CD4-positive, alpha-beta T cell (primary cell): ENCODE data around the gene AMZ1. TPM values are rescaled to one million over a fixed set of nuclear protein-coding genes. Genes with fewer than 3 reads are reported as not detected.

Source experiments
- ATAC-seq: fragments of 200-7000 bp; cut with Tn5 transposase; one replicate; pipeline ENCODE4 v1.10.0; 2022; ENCODE audit warnings: mild to moderate bottlenecking; ENCODE audit not compliant: poor library complexity
- CTCF ChIA-PET: fragments of 350-600 bp; sonication (Branson Sonifier 250); formaldehyde crosslinking; loops from one replicate; lab custom pipeline; 2021; ENCODE audit warnings: antibody characterized with exemption, inconsistent platforms; lab: Charles Lee
- POLR2A ChIA-PET: fragments of 350-600 bp; sonication (Branson Sonifier 250); formaldehyde crosslinking; loops from one replicate; lab custom pipeline; 2021; ENCODE audit warnings: antibody characterized with exemption, inconsistent platforms; lab: Charles Lee
- DNase-seq, 14 experiments: peaks; one replicate each; pipeline ENCODE4 v3.0.0-alpha.2; 2013 to 2020; ENCODE audit warnings: mixed read lengths in 2 of 14
- H3K27ac ChIP-seq, 2 donors: one replicate each; pipeline versions ENCODE4 v1.5.1 to v1.7.0; 2013; ENCODE audit warnings: low read length in 2 of 2, low read depth in 1 of 2, mild to moderate bottlenecking in 1 of 2
- H3K27me3 ChIP-seq, 2 experiments: 1 replicate in 1 of 2; 2 replicates in 1 of 2; pipeline versions ENCODE4 v1.6.1 to v1.7.0; 2013; ENCODE audit warnings: low read length in 2 of 2, control low read depth in 1 of 2, mild to moderate bottlenecking in 1 of 2, moderate library complexity in 1 of 2; ENCODE audit not compliant: insufficient read depth in 2 of 2, control insufficient read depth in 1 of 2
- H3K36me3 ChIP-seq: one replicate; pipeline ENCODE4 v1.6.1; 2013; ENCODE audit warnings: low read length, control low read depth; ENCODE audit not compliant: insufficient read depth
- H3K4me1 ChIP-seq: one replicate; pipeline ENCODE4 v1.6.1; 2013; ENCODE audit warnings: low read length, control low read depth; ENCODE audit not compliant: insufficient read depth
- H3K4me3 ChIP-seq: one replicate; pipeline ENCODE4 v1.5.1; 2013; ENCODE audit warnings: mild to moderate bottlenecking, low read length, moderate library complexity
- H3K9me3 ChIP-seq, 2 experiments: 1 replicate in 1 of 2; 2 replicates in 1 of 2; pipeline versions ENCODE4 v1.6.1 to v1.7.0; 2013; ENCODE audit warnings: low read length in 2 of 2, mild to moderate bottlenecking in 2 of 2, control low read depth in 1 of 2, moderate library complexity in 1 of 2; ENCODE audit not compliant: control insufficient read depth in 1 of 2, insufficient read depth in 1 of 2
- H3K27ac Mint-ChIP-seq: one replicate; pipeline ENCODE4 v1.8.0; 2020; ENCODE audit warnings: mixed read lengths
- H3K27me3 Mint-ChIP-seq: one replicate; pipeline ENCODE4 v1.8.0; 2021; ENCODE audit warnings: mixed read lengths
- H3K36me3 Mint-ChIP-seq: one replicate; pipeline ENCODE4 v1.8.0; 2021; ENCODE audit warnings: low read depth, mixed read lengths
- H3K4me1 Mint-ChIP-seq: one replicate; pipeline ENCODE4 v1.8.0; 2021; ENCODE audit warnings: low read depth, mixed read lengths
- H3K4me3 Mint-ChIP-seq: one replicate; pipeline ENCODE4 v1.8.0; 2020; ENCODE audit warnings: mild to moderate bottlenecking, mixed read lengths
- H3K9me3 Mint-ChIP-seq: one replicate; pipeline ENCODE4 v1.8.0; 2020; ENCODE audit warnings: mixed read lengths
- intact Hi-C, 2 experiments: fragments of 100-400 bp; cut with DNase I in 1 of 2; cut with micrococcal nuclease in 1 of 2; formaldehyde crosslinking; loops; one replicate each; pipeline versions ENCODE4 v1.15.1 to v1.9.0; 2023 to 2025; cut with DNase I, micrococcal nuclease
- polyA plus RNA-seq, 2 donors: library from polyadenylated mRNA; unstranded; fragments of 120-200 nt; gene quantifications; one replicate each; pipeline ENCODE4 v1.2.1, GENCODE V29; 2013
- total RNA-seq, 174 experiments: library from RNA in 2 of 174; stranded (reverse) in 2 of 174; gene quantifications; one replicate each; pipeline ENCODE4 v1.2.3 and lab custom pipeline; 2021 to 2026
- TF ChIP-seq, protein P1 (sequence below): fragments of 200-600 bp; IDR thresholded peaks from one replicate; pipeline ENCODE4 v1.8.0; 2022; ENCODE audit warnings: antibody characterized with exemption, mild to moderate bottlenecking

AMZ1 gene, protein sequence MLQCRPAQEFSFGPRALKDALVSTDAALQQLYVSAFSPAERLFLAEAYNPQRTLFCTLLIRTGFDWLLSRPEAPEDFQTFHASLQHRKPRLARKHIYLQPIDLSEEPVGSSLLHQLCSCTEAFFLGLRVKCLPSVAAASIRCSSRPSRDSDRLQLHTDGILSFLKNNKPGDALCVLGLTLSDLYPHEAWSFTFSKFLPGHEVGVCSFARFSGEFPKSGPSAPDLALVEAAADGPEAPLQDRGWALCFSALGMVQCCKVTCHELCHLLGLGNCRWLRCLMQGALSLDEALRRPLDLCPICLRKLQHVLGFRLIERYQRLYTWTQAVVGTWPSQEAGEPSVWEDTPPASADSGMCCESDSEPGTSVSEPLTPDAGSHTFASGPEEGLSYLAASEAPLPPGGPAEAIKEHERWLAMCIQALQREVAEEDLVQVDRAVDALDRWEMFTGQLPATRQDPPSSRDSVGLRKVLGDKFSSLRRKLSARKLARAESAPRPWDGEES
- total RNA-seq (under 1 TPM; 0.25 to 0.36 TPM), total RNA-seq (lab: John Stamatoyannopoulos, UW) (0 to 5.9 (median 0.78) reads per million in 172 experiments)
- polyA plus RNA-seq (2013, experiment 1 of 2), result 0.20 TPM
- 0.27 TPM for polyA plus RNA-seq (2013, experiment 2 of 2)

DNA sequence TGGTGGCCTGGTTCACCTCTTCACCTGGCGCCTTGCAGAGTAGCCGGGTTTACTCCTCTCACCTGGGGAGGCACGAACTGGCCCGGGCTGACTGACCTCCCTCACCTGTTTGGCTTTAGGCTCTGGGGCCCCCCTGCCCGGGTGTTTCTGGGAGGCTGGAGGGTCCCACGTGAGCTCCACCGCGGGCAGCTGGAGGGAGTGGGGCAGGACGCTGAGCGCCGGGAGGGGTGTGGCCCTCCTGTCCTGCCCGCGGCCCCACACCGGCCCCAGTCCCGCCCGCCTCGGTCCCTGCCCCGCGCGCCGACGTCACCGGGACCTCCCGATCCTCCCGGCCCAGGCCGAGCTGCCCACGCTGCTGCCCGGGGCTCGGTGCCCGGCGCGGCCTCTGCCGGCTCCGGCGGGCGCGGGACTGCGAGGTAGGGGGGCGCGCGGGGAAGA is at the start of gene AMZ1:
Gene AMZ1 (plus strand): TSS at position 322 of the 438 bp plus-strand sequence. CDS start 12,250 bp downstream, outside the sequence.
- TF ChIP-seq, protein P1, sequence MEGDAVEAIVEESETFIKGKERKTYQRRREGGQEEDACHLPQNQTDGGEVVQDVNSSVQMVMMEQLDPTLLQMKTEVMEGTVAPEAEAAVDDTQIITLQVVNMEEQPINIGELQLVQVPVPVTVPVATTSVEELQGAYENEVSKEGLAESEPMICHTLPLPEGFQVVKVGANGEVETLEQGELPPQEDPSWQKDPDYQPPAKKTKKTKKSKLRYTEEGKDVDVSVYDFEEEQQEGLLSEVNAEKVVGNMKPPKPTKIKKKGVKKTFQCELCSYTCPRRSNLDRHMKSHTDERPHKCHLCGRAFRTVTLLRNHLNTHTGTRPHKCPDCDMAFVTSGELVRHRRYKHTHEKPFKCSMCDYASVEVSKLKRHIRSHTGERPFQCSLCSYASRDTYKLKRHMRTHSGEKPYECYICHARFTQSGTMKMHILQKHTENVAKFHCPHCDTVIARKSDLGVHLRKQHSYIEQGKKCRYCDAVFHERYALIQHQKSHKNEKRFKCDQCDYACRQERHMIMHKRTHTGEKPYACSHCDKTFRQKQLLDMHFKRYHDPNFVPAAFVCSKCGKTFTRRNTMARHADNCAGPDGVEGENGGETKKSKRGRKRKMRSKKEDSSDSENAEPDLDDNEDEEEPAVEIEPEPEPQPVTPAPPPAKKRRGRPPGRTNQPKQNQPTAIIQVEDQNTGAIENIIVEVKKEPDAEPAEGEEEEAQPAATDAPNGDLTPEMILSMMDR, result no peak
- H3K27me3 Mint-ChIP-seq, result peaks cover 42% of the 10 kb centered on the region
- H3K4me3 ChIP-seq, result no peak within 1 kb of the TSS
- H3K27me3 ChIP-seq, result peaks cover 24 to 25% of the 10 kb centered on the region in 2 experiments
- no peaks in the 10 kb centered on the region for H3K36me3 ChIP-seq
- no peak within 1 kb of the TSS for H3K27ac ChIP-seq
- H3K36me3 Mint-ChIP-seq, result no peaks in the 10 kb centered on the region
- no peaks in the 10 kb centered on the region for H3K9me3 Mint-ChIP-seq
- intact Hi-C loops, result no loop called here
- no peak within 1 kb of the TSS for H3K27ac Mint-ChIP-seq
- DNase-seq (no peak), ATAC-seq (no peak)
- no peak within 1 kb of the TSS for H3K4me3 Mint-ChIP-seq
- peaks cover 12% of the 10 kb centered on the region for H3K4me1 ChIP-seq
- CTCF ChIA-PET, result no interaction called here
- H3K4me1 Mint-ChIP-seq, result peaks cover 5% of the 10 kb centered on the region
- POLR2A ChIA-PET, result no interaction called here
- H3K9me3 ChIP-seq, result peaks cover 0 to 5% of the 10 kb centered on the region in 2 experiments

DNA sequence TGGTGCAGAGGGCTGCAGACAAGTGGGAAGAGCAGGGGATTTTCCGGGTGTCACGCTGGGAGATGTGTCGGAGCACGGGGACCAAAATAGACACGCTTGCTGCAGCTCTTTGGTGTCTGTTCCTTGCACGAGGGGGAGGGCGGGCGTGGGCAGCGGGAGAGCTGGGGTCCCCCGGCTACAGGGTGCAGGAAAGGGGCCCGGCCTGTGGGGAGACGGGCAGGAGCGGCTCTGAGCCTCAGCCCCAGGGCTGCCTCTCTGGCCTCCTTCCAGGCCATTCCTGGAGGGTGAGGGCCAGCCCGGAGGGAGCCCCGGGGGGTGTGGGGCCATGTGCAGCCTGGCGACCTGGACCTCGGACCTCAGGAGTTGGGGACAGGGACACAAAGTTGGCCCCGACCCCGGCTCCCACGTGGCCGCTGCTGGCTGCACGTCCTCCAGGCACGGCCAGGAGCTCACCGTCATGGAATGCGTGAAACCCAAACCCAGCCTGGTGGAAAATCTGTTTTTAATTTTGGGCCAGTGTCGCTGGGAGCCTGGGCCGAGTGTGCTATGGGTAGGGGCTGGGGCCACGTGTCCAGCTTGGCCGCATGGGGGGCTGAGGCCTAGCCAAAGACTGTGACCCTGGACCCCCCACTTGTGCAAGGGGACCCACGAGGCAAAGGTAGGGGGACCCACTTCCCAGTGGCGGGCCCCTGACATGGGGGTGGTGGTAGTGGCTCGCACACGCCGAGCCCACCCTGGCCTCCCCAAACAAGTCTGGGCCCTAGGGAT is 49.6 kb upstream of the AMZ1 start:
- Mint-ChIP-seq H3K4me1 (peaks cover 9% of the 10 kb centered on the region), H3K27ac (no peak overlapping the region), H3K36me3 (no peaks in the 10 kb centered on the region), H3K27me3 (no peaks in the 10 kb centered on the region), H3K9me3 (no peaks in the 10 kb centered on the region), H3K4me3 (no peak overlapping the region)
- POLR2A ChIA-PET, result no interaction called here
- CTCF ChIA-PET, result no interaction called here
- no peak for ATAC-seq
- DNase-seq, result no peak
- no peak overlapping the region for H3K27ac ChIP-seq
- H3K36me3 ChIP-seq, result no peaks in the 10 kb centered on the region
- peaks cover 17% of the 10 kb centered on the region for H3K4me1 ChIP-seq
- TF ChIP-seq, protein P1, result no peak
- H3K9me3 ChIP-seq, result no peaks in the 10 kb centered on the region
- H3K4me3 ChIP-seq, result no peak overlapping the region
- intact Hi-C loops, result no loop called here
- H3K27me3 ChIP-seq, result no peaks in the 10 kb centered on the region

DNA sequence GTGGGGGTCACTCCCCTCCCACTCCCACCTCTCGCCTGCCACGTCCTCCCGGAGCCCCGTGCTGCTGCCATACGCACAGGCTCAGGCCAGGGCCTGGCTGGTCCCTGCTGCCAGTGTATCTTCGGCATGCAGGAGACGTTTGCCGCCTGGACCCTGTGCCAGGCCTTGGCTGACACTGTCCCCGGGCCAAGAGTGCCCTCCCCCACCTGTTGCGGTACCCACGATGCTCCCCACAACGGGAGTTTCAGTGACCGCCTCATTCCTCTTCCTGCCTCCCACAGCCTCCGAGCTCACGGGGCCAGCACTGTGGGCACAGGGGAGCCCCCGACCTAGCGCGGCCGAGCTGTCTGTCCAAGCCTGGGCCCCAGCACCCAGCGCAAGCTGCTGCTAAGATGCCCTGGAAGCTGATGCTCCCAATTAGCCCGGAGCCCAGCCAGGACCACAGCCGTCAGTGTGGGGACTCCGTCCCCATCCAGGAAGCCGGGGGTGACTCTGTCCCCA is 48.8 kb upstream of the AMZ1 start:
- Histone ChIP-seq H3K27ac (no peak overlapping the region), H3K4me1 (peaks cover 13% of the 10 kb centered on the region), H3K9me3 (no peaks in the 10 kb centered on the region), H3K4me3 (no peak overlapping the region), H3K27me3 (no peaks in the 10 kb centered on the region), H3K36me3 (no peaks in the 10 kb centered on the region)
- ATAC-seq (no peak), DNase-seq (peak in 1 of 14 experiments; percentile 20)
- peaks cover under 1% of the 10 kb centered on the region for H3K4me1 Mint-ChIP-seq
- no peaks in the 10 kb centered on the region for H3K27me3 Mint-ChIP-seq
- no peak overlapping the region for H3K27ac Mint-ChIP-seq
- TF ChIP-seq, protein P1, result no peak
- no peaks in the 10 kb centered on the region for H3K36me3 Mint-ChIP-seq
- CTCF ChIA-PET, result no interaction called here
- intact Hi-C loops, result no loop called here
- no peaks in the 10 kb centered on the region for H3K9me3 Mint-ChIP-seq
- POLR2A ChIA-PET, result no interaction called here
- no peak overlapping the region for H3K4me3 Mint-ChIP-seq
